Measurements from ENCODE around the gene ASB9. TPM values are rescaled to one million over a fixed set of nuclear protein-coding genes. Genes with fewer than 3 reads are reported as not detected.

Gene ASB9
- total and polyA plus RNA-seq, 3 donors from 2014 or later, result 63.9 to 88.8 (median 83.0) TPM

- no peak for DNase-seq
- H3K9me3 ChIP-seq, result no peaks in the 10 kb centered on the region
- WGBS, 2 donors, result 71 to 94% methylated on average over 3 of the region's 3 CpGs
- H3K27ac ChIP-seq, result no peak overlapping the region
- intact Hi-C loops (cut with DNase I; ENCODE audit: low total_unique reads), result no loop called here
- no peaks in the 10 kb centered on the region for H3K36me3 ChIP-seq (ENCODE audit: low read depth, missing control alignments)
- H3K4me3 ChIP-seq, result no peak overlapping the region
- no peaks in the 10 kb centered on the region for H3K27me3 ChIP-seq
- no peaks in the 10 kb centered on the region for H3K4me1 ChIP-seq
- TF ChIP-seq POLR2A (IDR thresholded peaks at IDR 0.05) (no peak), CTCF (IDR thresholded peaks at IDR 0.05) (no peak)
Observed at GRCh38 chrX:15207994-15208393, 61.9 kb downstream of the ASB9 start.

GRCh38 chrX:15207384-15207783, 62.5 kb downstream of the ASB9 start:
- Histone ChIP-seq H3K27me3 (no peaks in the 10 kb centered on the region), H3K27ac (no peak overlapping the region), H3K4me1 (no peaks in the 10 kb centered on the region), H3K36me3 (ENCODE audit: low read depth, missing control alignments) (no peaks in the 10 kb centered on the region), H3K4me3 (no peak overlapping the region), H3K9me3 (no peaks in the 10 kb centered on the region)
- no peak for TF ChIP-seq CTCF (IDR thresholded peaks at IDR 0.05)
- no peak for TF ChIP-seq POLR2A (IDR thresholded peaks at IDR 0.05)
- no peak for DNase-seq
- intact Hi-C loops (cut with DNase I; ENCODE audit: low total_unique reads), result no loop called here
- WGBS, 2 donors, result 84 to 92% methylated on average over 1 of the region's 1 CpG

- Histone ChIP-seq H3K36me3 (ENCODE audit: low read depth, missing control alignments) (no peaks in the 10 kb centered on the region), H3K27me3 (no peaks in the 10 kb centered on the region), H3K27ac (no peak overlapping the region), H3K4me3 (no peak overlapping the region), H3K4me1 (no peaks in the 10 kb centered on the region), H3K9me3 (no peaks in the 10 kb centered on the region)
- DNase-seq, result no peak
- WGBS, 2 donors, result 71% methylated on average over 1 of the region's 1 CpG; no CpG with 5 or more reads in 1 of the 2 donors
- intact Hi-C loops (cut with DNase I; ENCODE audit: low total_unique reads), result no loop called here
- TF ChIP-seq POLR2A (IDR thresholded peaks at IDR 0.05) (no peak), CTCF (IDR thresholded peaks at IDR 0.05) (no peak)
Observed at GRCh38 chrX:15206306-15206705, 63.6 kb downstream of the ASB9 start.

- intact Hi-C loops (cut with DNase I; ENCODE audit: low total_unique reads), result no loop called here
- H3K9me3 ChIP-seq, result no peaks in the 10 kb centered on the region
- no peak overlapping the region for H3K27ac ChIP-seq
Observed at GRCh38 chrX:15204130-15204751, 65.6 kb downstream of the ASB9 start.

More at GRCh38 chrX:15204130-15204751, 65.6 kb downstream of the ASB9 start:
- Histone ChIP-seq H3K4me1 (no peaks in the 10 kb centered on the region), H3K36me3 (ENCODE audit: low read depth, missing control alignments) (no peaks in the 10 kb centered on the region), H3K4me3 (no peak overlapping the region), H3K27me3 (no peaks in the 10 kb centered on the region)
- 79 to 92% methylated on average over 4 of the region's 4 CpGs for WGBS, 2 donors
- TF ChIP-seq CTCF (IDR thresholded peaks at IDR 0.05) (no peak), POLR2A (IDR thresholded peaks at IDR 0.05) (no peak)
- no peak for DNase-seq
